Mononuclear cell (primary cell): Measurements from ENCODE around the gene NRP1. TPM values are rescaled to one million over a fixed set of nuclear protein-coding genes. Genes with fewer than 3 reads are reported as not detected.

Source experiments
- H3K27me3 ChIP-seq: 2 replicates; pipeline ENCODE4 v1.6.0; 2011; ENCODE audit warnings: low read length, control low read depth; ENCODE audit not compliant: insufficient read depth
- H3K4me1 ChIP-seq: 2 replicates; pipeline ENCODE4 v1.5.1; 2011; ENCODE audit warnings: mild to moderate bottlenecking, low read length, control low read depth; ENCODE audit not compliant: insufficient read depth
- H3K4me3 ChIP-seq: 2 replicates; pipeline ENCODE4 v1.5.1; 2011; ENCODE audit warnings: mild to moderate bottlenecking, low read length, moderate library complexity
- H3K9me3 ChIP-seq: 2 replicates; pipeline ENCODE4 v1.5.1; 2011; ENCODE audit warnings: low read depth, mild to moderate bottlenecking, control low read depth, low read length
- total RNA-seq: library from RNA; depleted of rRNA; stranded (reverse); fragments of >200 nt; gene quantifications from one replicate; pipeline ENCODE4 v1.2.3, GENCODE V29; 2012

The NRP1 gene
- total RNA-seq, 1 donor = 1.2 TPM

- Histone ChIP-seq H3K4me1 (peaks cover 32% of the 10 kb centered on the region), H3K4me3 (no peak overlapping the region)
Observed at GRCh38 chr10:33154590-33154989, 179.9 kb downstream of the NRP1 start.

GRCh38 chr10:33153968-33154327, 180.5 kb downstream of the NRP1 start:
- no peak overlapping the region for H3K4me3 ChIP-seq
- peaks cover 32% of the 10 kb centered on the region for H3K4me1 ChIP-seq

More at GRCh38 chr10:33154590-33154989, 179.9 kb downstream of the NRP1 start:
- Histone ChIP-seq H3K9me3 (no peaks in the 10 kb centered on the region), H3K27me3 (no peaks in the 10 kb centered on the region)

GRCh38 chr10:33153251-33153967, 181.1 kb downstream of the NRP1 start:
- H3K27me3 ChIP-seq = no peaks in the 10 kb centered on the region
- no peak overlapping the region for H3K4me3 ChIP-seq
- no peaks in the 10 kb centered on the region for H3K9me3 ChIP-seq
- peaks cover 32% of the 10 kb centered on the region for H3K4me1 ChIP-seq

More at GRCh38 chr10:33153968-33154327, 180.5 kb downstream of the NRP1 start:
- Histone ChIP-seq H3K9me3 (no peaks in the 10 kb centered on the region), H3K27me3 (no peaks in the 10 kb centered on the region)

GRCh38 chr10:33152750-33153149, 181.7 kb downstream of the NRP1 start:
- no peaks in the 10 kb centered on the region for H3K27me3 ChIP-seq
- H3K9me3 ChIP-seq = no peaks in the 10 kb centered on the region
- H3K4me1 ChIP-seq = peaks cover 32% of the 10 kb centered on the region
- H3K4me3 ChIP-seq = no peak overlapping the region

- Histone ChIP-seq H3K9me3 (no peaks in the 10 kb centered on the region), H3K4me3 (no peak overlapping the region), H3K4me1 (peaks cover 32% of the 10 kb centered on the region), H3K27me3 (no peaks in the 10 kb centered on the region)
Observed at GRCh38 chr10:33152146-33152545, 182.3 kb downstream of the NRP1 start.

GRCh38 chr10:33151344-33151864, 183.1 kb downstream of the NRP1 start:
- Histone ChIP-seq H3K4me3 (no peak overlapping the region), H3K9me3 (no peaks in the 10 kb centered on the region), H3K27me3 (no peaks in the 10 kb centered on the region), H3K4me1 (peaks cover 32% of the 10 kb centered on the region)

GRCh38 chr10:33150889-33151288, 183.6 kb downstream of the NRP1 start:
- Histone ChIP-seq H3K9me3 (no peaks in the 10 kb centered on the region), H3K4me1 (peaks cover 32% of the 10 kb centered on the region), H3K27me3 (no peaks in the 10 kb centered on the region), H3K4me3 (no peak overlapping the region)

GRCh38 chr10:33150146-33150545, 184.3 kb downstream of the NRP1 start:
- Histone ChIP-seq H3K4me3 (no peak overlapping the region), H3K4me1 (peaks cover 27% of the 10 kb centered on the region), H3K27me3 (no peaks in the 10 kb centered on the region), H3K9me3 (no peaks in the 10 kb centered on the region)

- no peaks in the 10 kb centered on the region for H3K27me3 ChIP-seq
- no peak overlapping the region for H3K4me3 ChIP-seq
- no peaks in the 10 kb centered on the region for H3K9me3 ChIP-seq
- H3K4me1 ChIP-seq = peaks cover 15% of the 10 kb centered on the region
Observed at GRCh38 chr10:33147013-33147310, 187.5 kb downstream of the NRP1 start.

GRCh38 chr10:33146189-33147012, 188.1 kb downstream of the NRP1 start:
- Histone ChIP-seq H3K27me3 (no peaks in the 10 kb centered on the region), H3K9me3 (no peaks in the 10 kb centered on the region), H3K4me1 (peaks cover 12% of the 10 kb centered on the region), H3K4me3 (no peak overlapping the region)

- Histone ChIP-seq H3K27me3 (no peaks in the 10 kb centered on the region), H3K4me3 (no peak overlapping the region), H3K4me1 (peaks cover 6% of the 10 kb centered on the region), H3K9me3 (no peaks in the 10 kb centered on the region)
Observed at GRCh38 chr10:33145451-33146188, 188.8 kb downstream of the NRP1 start.

- H3K4me3 ChIP-seq = no peak overlapping the region
- peaks cover 22% of the 10 kb centered on the region for H3K4me1 ChIP-seq
- no peaks in the 10 kb centered on the region for H3K27me3 ChIP-seq
- no peaks in the 10 kb centered on the region for H3K9me3 ChIP-seq
Observed at GRCh38 chr10:33143160-33143728, 191.2 kb downstream of the NRP1 start.

- no peaks in the 10 kb centered on the region for H3K9me3 ChIP-seq
- no peaks in the 10 kb centered on the region for H3K27me3 ChIP-seq
- no peak overlapping the region for H3K4me3 ChIP-seq
- H3K4me1 ChIP-seq = peaks cover 29% of the 10 kb centered on the region
Observed at GRCh38 chr10:33142295-33142694, 192.2 kb downstream of the NRP1 start.

- no peaks in the 10 kb centered on the region for H3K9me3 ChIP-seq
- H3K4me3 ChIP-seq = no peak overlapping the region
- H3K4me1 ChIP-seq = peaks cover 29% of the 10 kb centered on the region
- no peaks in the 10 kb centered on the region for H3K27me3 ChIP-seq
Observed at GRCh38 chr10:33141251-33141650, 193.2 kb downstream of the NRP1 start.

GRCh38 chr10:33139181-33139646, 195.3 kb downstream of the NRP1 start:
- H3K4me3 ChIP-seq = no peak overlapping the region
- H3K9me3 ChIP-seq = no peaks in the 10 kb centered on the region
- H3K27me3 ChIP-seq = no peaks in the 10 kb centered on the region
- H3K4me1 ChIP-seq = peaks cover 33% of the 10 kb centered on the region
